ENCODE results near the gene CXADR.
A peak's percentile ranks its signal among the peaks of the same experiment; 100 is the strongest.

The CXADR gene

GRCh38 chr21:17597680-17598079 is 84.8 kb downstream of the CXADR start:
- no peak for DNase-seq (ENCODE audit: low read depth in 2 of 2)

- DNase-seq (ENCODE audit: low read depth in 2 of 2), result no peak
These were observed 85.6 kb downstream of the CXADR start for GRCh38 chr21:17598437-17598836.

DNA sequence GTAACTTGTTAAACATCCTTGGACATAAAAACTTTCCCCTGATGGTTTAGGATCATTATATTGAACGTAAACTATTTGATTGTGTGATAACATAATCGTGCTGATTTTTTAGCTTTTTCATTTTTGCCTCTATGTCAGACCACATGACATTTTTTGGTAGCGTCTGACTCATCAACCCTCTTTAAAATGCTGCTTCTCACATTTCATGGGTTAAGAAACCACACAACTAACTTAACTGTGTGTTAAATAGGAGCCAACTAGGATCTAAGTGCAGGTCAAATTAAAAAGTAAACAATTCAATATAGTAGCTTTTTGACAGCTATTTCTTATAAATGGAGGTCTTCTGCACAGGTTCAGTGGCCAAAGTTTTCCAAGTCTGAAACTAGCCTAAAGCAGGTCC is 90.0 kb downstream of the CXADR start:
- no peak for DNase-seq (ENCODE audit: low read depth in 2 of 2)

DNA sequence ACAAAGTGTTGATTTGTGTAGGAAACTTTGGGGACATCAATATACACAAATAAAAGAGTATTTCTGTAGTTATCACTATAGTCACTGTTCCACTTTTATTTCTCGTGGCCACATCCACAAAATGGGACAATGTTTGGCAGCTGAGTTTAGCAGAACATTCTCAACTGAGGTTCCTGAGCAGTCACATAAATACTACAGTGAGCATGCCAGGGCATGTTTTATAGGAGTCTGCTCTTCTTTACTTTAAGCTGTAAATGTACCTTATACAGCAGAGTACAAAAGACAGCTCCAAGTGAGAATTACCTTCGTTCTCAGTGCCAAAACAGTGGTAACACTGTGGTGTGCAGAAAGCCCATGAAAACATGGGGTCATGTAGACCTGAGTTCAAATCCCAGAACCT is 94.8 kb downstream of the CXADR start:
- DNase-seq (ENCODE audit: low read depth in 2 of 2), result no peak

GRCh38 chr21:17609681-17610080 is 96.8 kb downstream of the CXADR start:
- no peak for DNase-seq (ENCODE audit: low read depth in 2 of 2)

- no peak for DNase-seq (ENCODE audit: low read depth in 2 of 2)
These were observed 98.1 kb downstream of the CXADR start for GRCh38 chr21:17610911-17611310.

GRCh38 chr21:17611414-17612022 is 98.7 kb downstream of the CXADR start:
- DNase-seq (ENCODE audit: low read depth in 2 of 2), result peak; percentile 68 to 69

DNA sequence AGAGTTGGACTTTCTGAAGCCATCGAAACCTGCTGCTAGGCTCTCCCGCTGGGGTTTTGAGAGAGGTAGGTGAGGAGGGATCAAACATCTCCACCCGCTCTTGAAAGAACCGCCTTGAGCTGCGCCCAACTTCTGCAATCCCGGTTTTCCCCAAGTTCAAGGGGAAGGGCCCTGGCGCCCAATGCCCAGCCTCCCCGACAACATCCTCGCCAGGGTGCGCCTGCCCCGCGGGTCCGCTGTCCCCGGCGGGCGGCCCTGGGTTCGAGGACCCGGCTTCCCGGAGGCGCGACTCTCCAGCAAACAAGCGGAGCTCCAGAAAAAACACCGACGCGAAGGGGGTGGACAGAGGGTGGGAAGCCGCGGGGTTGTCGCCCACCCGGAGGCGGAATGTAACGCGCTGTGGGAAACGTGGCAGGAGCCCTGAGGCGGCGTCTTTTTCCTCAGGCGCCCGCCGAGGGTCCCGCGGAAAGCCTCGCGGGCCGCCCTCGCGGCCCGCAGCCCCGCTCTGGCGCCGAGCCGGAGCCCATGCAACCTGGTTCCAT is 99.3 kb downstream of the CXADR start:
- DNase-seq (ENCODE audit: low read depth in 2 of 2), result no peak

DNA sequence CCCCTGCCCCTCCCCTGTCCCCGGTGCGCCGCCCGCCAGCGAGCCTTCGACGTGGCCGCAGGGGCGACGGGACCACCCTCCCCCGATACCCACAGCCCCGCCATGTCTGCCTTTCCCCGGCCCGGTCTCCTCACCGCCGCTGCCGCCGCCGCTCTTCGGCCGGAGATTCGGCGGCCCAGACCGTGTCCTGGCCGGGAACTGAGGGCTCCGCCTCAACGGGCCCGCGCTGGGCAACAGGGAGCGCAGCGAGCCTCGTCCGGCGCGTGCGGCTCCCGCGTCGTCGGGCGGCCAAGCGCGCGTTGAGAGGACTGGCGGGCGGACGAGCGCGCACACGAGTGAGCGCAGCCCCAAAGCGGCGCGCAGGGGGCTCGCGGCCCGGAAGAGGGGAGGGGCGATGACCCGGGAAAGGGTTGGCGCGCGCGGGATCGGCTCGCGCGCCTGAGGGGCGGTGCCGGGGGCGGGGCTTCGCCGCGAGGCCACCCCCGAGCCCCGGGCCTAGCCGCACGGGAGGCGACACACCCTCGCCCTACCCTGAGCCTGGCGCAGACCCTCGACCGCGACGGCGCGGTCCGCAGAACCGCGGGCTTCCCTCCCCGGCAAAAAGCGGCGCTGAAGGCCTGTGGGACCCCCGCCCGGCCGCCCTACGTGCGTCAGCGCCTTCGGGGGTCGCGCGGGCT is 99.9 kb downstream of the CXADR start, which contains the start of gene BTG3:
BTG3 (minus strand) TSS at position 337 of the 677 bp plus-strand sequence. CDS start 3,757 bp downstream, outside the sequence.
- peak; percentile 68 to 72 for DNase-seq (ENCODE audit: low read depth in 2 of 2)

GRCh38 chr21:17613242-17613676 is 100.4 kb downstream of the CXADR start:
- DNase-seq (ENCODE audit: low read depth in 2 of 2), result no peak

DNA sequence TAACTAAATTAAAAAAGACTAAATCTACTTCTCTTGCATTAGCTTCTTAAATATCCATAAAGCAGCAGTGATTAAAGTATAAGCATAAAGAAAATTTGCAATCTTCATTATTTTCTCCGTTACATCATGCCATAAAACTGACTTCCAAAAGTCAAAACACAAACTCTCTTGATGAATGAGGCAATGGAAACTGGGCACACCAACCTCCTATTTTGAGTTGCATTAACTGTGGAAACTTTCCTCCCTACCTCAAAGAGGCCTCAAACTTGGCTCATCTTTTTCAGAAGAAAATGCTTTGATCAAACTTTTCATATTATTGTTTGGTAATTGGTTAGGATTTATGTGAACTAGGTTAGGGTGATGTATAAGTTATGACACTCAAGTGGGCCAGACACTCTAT is 104.0 kb downstream of the CXADR start:
- DNase-seq (ENCODE audit: low read depth in 2 of 2), result no peak

DNA sequence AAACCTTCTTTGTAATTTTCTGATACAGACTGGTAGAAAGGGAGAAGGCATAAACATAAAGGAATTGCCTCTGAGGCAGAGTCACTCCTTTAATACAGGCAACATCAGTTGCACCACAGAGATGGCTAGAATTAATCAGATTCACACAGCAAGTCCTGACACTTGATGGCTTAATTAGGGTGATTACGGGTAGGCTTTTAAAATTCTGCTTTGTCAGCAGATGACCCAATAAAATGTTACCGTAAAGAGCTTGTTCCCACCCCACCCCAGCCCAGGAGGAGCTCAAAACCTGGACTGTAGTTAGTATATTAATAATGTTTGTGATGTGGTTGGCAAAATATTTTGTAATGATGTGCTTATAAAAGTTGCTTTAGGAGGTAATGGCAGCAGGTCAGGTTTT is 109.2 kb downstream of the CXADR start:
- DNase-seq (ENCODE audit: low read depth in 2 of 2), result no peak

- DNase-seq (ENCODE audit: low read depth in 2 of 2), result no peak
These were observed 118.4 kb downstream of the CXADR start for GRCh38 chr21:17631195-17631594.

DNA sequence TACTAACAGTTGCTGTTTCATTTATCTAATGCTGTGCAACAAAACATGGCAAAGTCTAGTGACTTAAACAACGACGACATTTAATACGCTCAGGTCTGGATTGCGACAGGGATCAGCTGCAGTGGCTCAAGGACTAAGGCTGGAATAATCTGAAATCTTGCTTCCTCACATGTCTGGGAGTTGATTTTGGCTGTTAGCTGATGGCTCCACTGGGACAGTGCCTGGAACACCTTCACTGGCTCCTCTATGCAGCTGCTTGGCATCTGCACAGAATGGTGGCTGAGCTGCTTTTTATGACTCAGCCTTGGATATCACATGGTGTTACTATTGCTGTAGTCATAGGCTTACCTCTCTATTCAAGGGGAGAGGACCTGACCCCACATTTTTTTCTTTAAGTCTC is 123.9 kb downstream of the CXADR start:
- DNase-seq (ENCODE audit: low read depth in 2 of 2), result no peak

- DNase-seq (ENCODE audit: low read depth in 2 of 2), result no peak
These were observed 128.0 kb downstream of the CXADR start for GRCh38 chr21:17640821-17641220.

All from fibroblast of skin of left quadriceps (primary cell).